Naive thymus-derived CD4-positive, alpha-beta T cell (primary cell): ENCODE measurements around the gene AGBL5. TPM values are rescaled to one million over a fixed set of nuclear protein-coding genes. Genes with fewer than 3 reads are reported as not detected.

Experiments
- ATAC-seq: fragments of 150-1000 bp; cut with Tn5 transposase; 2 replicates; pipeline ENCODE4 v1.10.0; 2021; ENCODE audit warnings: mild to moderate bottlenecking, moderate library complexity
- CTCF ChIA-PET: fragments of 350-600 bp; sonication (Branson Sonifier 250); formaldehyde crosslinking; loops from one replicate; lab custom pipeline; 2021; ENCODE audit warnings: antibody characterized with exemption; lab: Charles Lee
- POLR2A ChIA-PET: fragments of 350-600 bp; sonication (Branson Sonifier 250); formaldehyde crosslinking; loops from one replicate; lab custom pipeline; 2021; ENCODE audit warnings: antibody characterized with exemption, inconsistent platforms; lab: Charles Lee
- DNase-seq, 9 donors: peaks; one replicate each; pipeline versions ENCODE4 v3.0.0 to v3.0.0-alpha.2; 2020 to 2022; ENCODE audit warnings: mixed read lengths in 1 of 9
- H3K27ac ChIP-seq: one replicate; pipeline ENCODE4 v1.7.0; 2013; ENCODE audit warnings: mild to moderate bottlenecking, low read depth, low read length, moderate library complexity
- H3K27me3 ChIP-seq, 2 donors: one replicate each; pipeline ENCODE4 v1.7.0; 2013; ENCODE audit warnings: low read length in 2 of 2, mild to moderate bottlenecking in 2 of 2, moderate library complexity in 2 of 2; ENCODE audit not compliant: control insufficient read depth in 2 of 2, insufficient read depth in 2 of 2
- H3K36me3 ChIP-seq, 3 experiments: 1 replicate in 2 of 3; 2 replicates in 1 of 3; pipeline ENCODE4 v1.7.0; 2013; ENCODE audit warnings: low read length in 3 of 3, mild to moderate bottlenecking in 3 of 3, moderate library complexity in 1 of 3; ENCODE audit not compliant: insufficient read depth in 3 of 3, control insufficient read depth in 2 of 3
- H3K4me1 ChIP-seq, 2 donors: one replicate each; pipeline ENCODE4 v1.7.0; 2013; ENCODE audit warnings: low read length in 2 of 2, mild to moderate bottlenecking in 2 of 2, moderate library complexity in 1 of 2; ENCODE audit not compliant: control insufficient read depth in 2 of 2, insufficient read depth in 2 of 2
- H3K4me3 ChIP-seq: 2 replicates; pipeline ENCODE4 v1.7.0; 2013; ENCODE audit warnings: mild to moderate bottlenecking, low read length
- H3K9me3 ChIP-seq, 3 experiments: 1 replicate in 2 of 3; 2 replicates in 1 of 3; pipeline ENCODE4 v1.7.0; 2013; ENCODE audit warnings: low read length in 3 of 3; ENCODE audit not compliant: control insufficient read depth in 2 of 3
- H3K27ac Mint-ChIP-seq, 9 donors: one replicate each; pipeline ENCODE4 v1.8.0; 2020 to 2022; ENCODE audit warnings: mixed read lengths in 9 of 9, mild to moderate bottlenecking in 8 of 9, moderate library complexity in 5 of 9, inconsistent platforms in 2 of 9
- H3K27me3 Mint-ChIP-seq, 5 donors: one replicate each; pipeline ENCODE4 v1.8.0; 2021 to 2022; ENCODE audit warnings: mixed read lengths in 5 of 5, mild to moderate bottlenecking in 1 of 5
- H3K36me3 Mint-ChIP-seq, 5 donors: one replicate each; pipeline ENCODE4 v1.8.0; 2020 to 2022; ENCODE audit warnings: mixed read lengths in 5 of 5, mild to moderate bottlenecking in 3 of 5, inconsistent platforms in 1 of 5
- H3K4me1 Mint-ChIP-seq, 7 donors: one replicate each; pipeline ENCODE4 v1.8.0; 2020 to 2022; ENCODE audit warnings: mixed read lengths in 7 of 7, mild to moderate bottlenecking in 3 of 7, inconsistent platforms in 1 of 7
- H3K4me3 Mint-ChIP-seq, 10 donors: one replicate each; pipeline ENCODE4 v1.8.0; 2020 to 2022; ENCODE audit warnings: mild to moderate bottlenecking in 10 of 10, mixed read lengths in 10 of 10, moderate library complexity in 6 of 10, inconsistent platforms in 2 of 10
- H3K9me3 Mint-ChIP-seq, 11 donors: one replicate each; pipeline ENCODE4 v1.8.0; 2020 to 2022; ENCODE audit warnings: mixed read lengths in 11 of 11, mild to moderate bottlenecking in 4 of 11, inconsistent platforms in 1 of 11, moderate library complexity in 1 of 11
- intact Hi-C, 2 donors: fragments of 100-400 bp; cut with micrococcal nuclease; formaldehyde crosslinking; loops; one replicate each; pipeline ENCODE4 v1.15.1; 2023
- polyA plus RNA-seq, 2 donors: library from polyadenylated mRNA; unstranded; fragments of 300-500 nt; fragmentation: Illumina TruSeq; gene quantifications; one replicate each; pipeline ENCODE4 v1.2.3, GENCODE V29; 2021
- total RNA-seq, 6 experiments: library from RNA in 5 of 6; stranded (reverse) in 5 of 6; gene quantifications; 1 replicate in 5 of 6; 2 replicates in 1 of 6; pipeline ENCODE4 v1.2.3 and lab custom pipeline; 2021 to 2026

AGBL5 gene
- total and polyA plus RNA-seq, 7 experiments from 2014 or later: 7.6 to 15.7 (median 12.2) TPM

DNA sequence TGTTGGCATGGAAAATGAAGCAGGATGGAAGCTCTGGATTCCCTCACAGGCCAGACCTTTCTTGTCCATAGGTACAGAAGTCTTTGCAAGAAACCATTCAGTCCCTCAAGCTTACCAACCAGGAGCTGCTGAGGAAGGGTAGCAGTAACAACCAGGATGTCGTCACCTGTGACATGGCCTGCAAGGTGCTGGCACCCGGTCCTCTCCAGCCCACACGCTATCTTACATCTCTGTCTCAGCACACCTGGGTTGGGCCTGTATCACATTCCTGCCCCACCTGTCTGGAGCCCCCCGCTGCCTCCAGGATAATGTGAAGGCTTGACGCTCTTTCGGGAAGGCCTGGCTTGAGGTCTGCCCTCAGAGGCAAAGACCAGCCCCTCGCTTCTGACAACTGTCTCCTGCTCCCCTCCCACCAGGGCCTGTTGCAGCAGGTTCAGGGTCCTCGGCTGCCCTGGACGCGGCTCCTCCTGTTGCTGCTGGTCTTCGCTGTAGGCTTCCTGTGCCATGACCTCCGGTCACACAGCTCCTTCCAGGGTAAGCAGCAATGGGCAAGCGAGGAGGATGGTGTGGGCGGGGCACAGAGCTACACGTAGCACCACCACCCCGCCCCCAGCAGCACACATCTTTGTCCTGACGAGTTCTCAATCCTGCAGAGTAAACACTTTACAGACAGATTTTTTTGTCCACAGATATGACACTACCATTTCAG lies 12.7 kb upstream of the AGBL5 start:
- Mint-ChIP-seq H3K27me3 (no peaks in the 10 kb centered on the region), H3K36me3 (peaks cover 5 to 40% (median 9%) of the 10 kb centered on the region in 5 donors), H3K27ac (peak overlapping the region in 3 of 9 donors; percentile 21 to 52 (median 46)), H3K4me1 (peaks cover 5 to 22% (median 11%) of the 10 kb centered on the region in 7 donors), H3K9me3 (no peaks in the 10 kb centered on the region), H3K4me3 (no peak overlapping the region)
- POLR2A ChIA-PET: interaction anchor here (0.6 to 1.1 kb wide), 2 partner anchors 13 to 35 kb away, joined by 3 to 4 read pairs; no protein-coding TSS in a partner anchor
- Histone ChIP-seq H3K9me3 (no peaks in the 10 kb centered on the region), H3K36me3 (peaks cover 10 to 64% (median 23%) of the 10 kb centered on the region in 3 experiments), H3K27me3 (no peaks in the 10 kb centered on the region), H3K4me3 (no peak overlapping the region), H3K27ac (no peak overlapping the region), H3K4me1 (peaks cover 7 to 9% of the 10 kb centered on the region in 2 donors)
- DNase-seq (no peak), ATAC-seq (no peak)
- intact Hi-C loops: no loop called here
- CTCF ChIA-PET: interaction anchor here (1.1 kb wide), 1 partner anchor 12 kb away, joined by 4 read pairs; no protein-coding TSS in a partner anchor

DNA sequence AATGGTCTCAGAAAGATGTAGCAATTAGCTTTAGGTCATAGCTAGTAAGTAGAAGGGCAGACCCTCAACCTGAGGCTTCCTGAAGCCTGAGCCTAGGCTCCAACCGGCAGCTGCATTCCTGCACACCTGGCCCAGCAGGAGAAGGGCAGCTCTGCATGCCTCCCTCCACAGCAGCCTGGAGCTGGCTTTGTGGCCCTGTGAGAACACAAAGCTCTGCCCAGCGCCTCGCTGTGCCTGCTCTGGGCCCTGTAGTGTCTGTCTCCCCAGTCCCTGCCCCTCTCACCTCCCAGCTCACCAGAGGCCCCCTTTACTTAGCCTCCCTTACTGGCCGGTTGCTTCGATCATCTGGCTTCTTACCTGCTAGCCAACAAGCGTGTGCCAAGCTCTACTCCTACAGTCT lies 12.0 kb upstream of the AGBL5 start:
- ATAC-seq: no peak
- Histone ChIP-seq H3K27ac (no peak overlapping the region), H3K36me3 (peaks cover 10 to 64% (median 23%) of the 10 kb centered on the region in 3 experiments), H3K4me3 (no peak overlapping the region), H3K27me3 (no peaks in the 10 kb centered on the region), H3K9me3 (no peaks in the 10 kb centered on the region), H3K4me1 (peaks cover under 1 to 3% of the 10 kb centered on the region in 2 donors)
- H3K9me3 Mint-ChIP-seq: no peaks in the 10 kb centered on the region
- H3K4me3 Mint-ChIP-seq: no peak overlapping the region
- H3K27me3 Mint-ChIP-seq: no peaks in the 10 kb centered on the region
- ChIA-PET POLR2A (interaction anchor here (0.6 kb wide), 1 partner anchor 13 kb away, joined by 3 read pairs; no protein-coding TSS in a partner anchor), CTCF (interaction anchor here (1.1 kb wide), 1 partner anchor 11 kb away, joined by 4 read pairs; no protein-coding TSS in a partner anchor)
- no peak overlapping the region for H3K27ac Mint-ChIP-seq
- DNase-seq: no peak
- intact Hi-C loops: no loop called here
- H3K36me3 Mint-ChIP-seq: peaks cover 5 to 40% (median 9%) of the 10 kb centered on the region in 5 donors
- peaks cover 0 to 16% (median 5%) of the 10 kb centered on the region in 7 donors for H3K4me1 Mint-ChIP-seq

DNA sequence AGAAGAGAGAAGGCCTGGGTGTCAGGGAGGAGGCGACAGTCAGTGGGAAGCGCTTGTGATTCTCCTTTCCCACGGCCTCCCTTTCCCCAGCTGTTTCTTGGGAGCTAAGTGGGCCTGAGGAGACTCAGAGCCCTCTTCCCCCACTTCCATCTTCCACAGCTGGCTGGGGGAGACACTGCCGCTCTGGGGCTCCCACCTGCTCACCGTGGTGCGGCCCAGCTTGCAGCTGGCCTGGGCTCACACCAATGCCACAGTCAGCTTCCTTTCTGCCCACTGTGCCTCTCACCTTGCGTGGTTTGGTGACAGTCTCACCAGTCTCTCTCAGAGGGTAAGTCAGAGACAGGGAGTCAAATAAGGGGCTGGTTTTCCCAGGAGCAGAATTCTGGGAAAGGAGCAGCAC lies 11.6 kb upstream of the AGBL5 start:
- ChIA-PET CTCF (interaction anchor here (1.1 kb wide), 1 partner anchor 11 kb away, joined by 4 read pairs; no protein-coding TSS in a partner anchor), POLR2A (interaction anchor here (0.9 kb wide), 1 partner anchor 32 kb away, joined by 3 read pairs; the partner anchor contains the start of gene OST4)
- ATAC-seq (no peak), DNase-seq (no peak)
- H3K4me3 Mint-ChIP-seq: no peak overlapping the region
- intact Hi-C loops: no loop called here
- Histone ChIP-seq H3K9me3 (no peaks in the 10 kb centered on the region), H3K27me3 (no peaks in the 10 kb centered on the region), H3K36me3 (peaks cover 10 to 64% (median 23%) of the 10 kb centered on the region in 3 experiments), H3K4me3 (no peak overlapping the region), H3K4me1 (peaks cover 0 to 1% of the 10 kb centered on the region in 2 donors), H3K27ac (no peak overlapping the region)
- no peak overlapping the region for H3K27ac Mint-ChIP-seq
- H3K4me1 Mint-ChIP-seq: peaks cover 0 to 12% (median 3%) of the 10 kb centered on the region in 7 donors
- no peaks in the 10 kb centered on the region for H3K9me3 Mint-ChIP-seq
- H3K27me3 Mint-ChIP-seq: no peaks in the 10 kb centered on the region
- H3K36me3 Mint-ChIP-seq: peaks cover 5 to 40% (median 9%) of the 10 kb centered on the region in 5 donors

DNA sequence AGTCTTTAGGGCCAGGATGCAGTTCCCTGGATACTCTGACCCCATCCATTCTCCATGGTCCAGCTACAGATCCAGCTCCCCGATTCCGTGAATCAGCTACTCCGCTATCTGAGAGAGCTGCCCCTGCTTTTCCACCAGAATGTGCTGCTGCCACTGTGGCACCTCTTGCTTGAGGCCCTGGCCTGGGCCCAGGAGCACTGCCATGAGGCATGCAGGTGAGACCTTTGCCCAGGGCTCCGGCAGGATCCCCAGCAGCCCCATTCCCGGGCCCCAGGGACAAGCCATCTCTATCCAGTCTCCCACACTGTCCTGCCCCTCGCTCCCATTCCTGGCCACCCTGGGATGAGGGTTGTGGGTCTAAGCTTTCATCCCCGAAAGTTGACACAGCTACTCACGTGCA lies 11.2 kb upstream of the AGBL5 start:
- DNase-seq (no peak), ATAC-seq (no peak)
- ChIA-PET CTCF (no interaction called here), POLR2A (interaction anchor here (0.9 kb wide), 1 partner anchor 31 kb away, joined by 3 read pairs; the partner anchor contains the start of gene OST4)
- no peak overlapping the region for H3K4me3 ChIP-seq
- H3K4me1 Mint-ChIP-seq: peaks cover 0 to 9% (median 0%) of the 10 kb centered on the region in 7 donors
- peaks cover 5 to 40% (median 9%) of the 10 kb centered on the region in 5 donors for H3K36me3 Mint-ChIP-seq
- no peak overlapping the region for H3K4me3 Mint-ChIP-seq
- H3K27me3 ChIP-seq: no peaks in the 10 kb centered on the region
- H3K27ac Mint-ChIP-seq: no peak overlapping the region
- no peaks in the 10 kb centered on the region for H3K4me1 ChIP-seq
- intact Hi-C loops: no loop called here
- no peaks in the 10 kb centered on the region for H3K9me3 Mint-ChIP-seq
- H3K27me3 Mint-ChIP-seq: no peaks in the 10 kb centered on the region
- no peaks in the 10 kb centered on the region for H3K9me3 ChIP-seq
- peaks cover 10 to 64% (median 23%) of the 10 kb centered on the region in 3 experiments for H3K36me3 ChIP-seq
- H3K27ac ChIP-seq: no peak overlapping the region

DNA sequence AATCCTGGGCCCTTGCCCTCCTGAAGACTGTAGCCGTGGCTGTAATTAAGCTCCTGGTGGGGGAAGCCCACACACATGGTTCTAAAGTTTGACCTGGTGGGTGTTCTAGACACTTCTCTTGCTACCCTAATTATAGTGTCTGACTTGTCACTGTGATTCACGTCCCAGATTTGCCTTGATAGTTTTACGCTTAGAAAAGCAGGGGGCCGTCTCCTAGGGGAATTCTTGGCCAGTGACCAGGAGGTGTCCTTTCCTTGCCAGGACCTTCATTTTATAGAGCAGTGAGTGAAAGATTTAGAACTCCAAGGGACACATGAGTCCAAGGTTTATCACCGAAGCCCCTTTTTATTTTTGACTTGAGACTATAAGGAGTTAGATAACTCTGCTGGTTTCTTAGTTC lies 9.7 kb upstream of the AGBL5 start:
- DNase-seq: no peak
- ChIA-PET CTCF (no interaction called here), POLR2A (no interaction called here)
- H3K9me3 ChIP-seq: no peaks in the 10 kb centered on the region
- H3K27ac ChIP-seq: no peak overlapping the region
- Mint-ChIP-seq H3K4me3 (no peak overlapping the region), H3K36me3 (peaks cover 5 to 29% (median 9%) of the 10 kb centered on the region in 5 donors), H3K4me1 (peaks cover 0 to 9% (median 0%) of the 10 kb centered on the region in 7 donors), H3K27me3 (no peaks in the 10 kb centered on the region), H3K9me3 (no peaks in the 10 kb centered on the region), H3K27ac (peak overlapping the region in 6 of 9 donors; percentile 26 to 83 (median 34))
- intact Hi-C loops: no loop called here
- ATAC-seq: no peak
- no peaks in the 10 kb centered on the region for H3K4me1 ChIP-seq
- no peak overlapping the region for H3K4me3 ChIP-seq
- peaks cover 7 to 51% (median 21%) of the 10 kb centered on the region in 3 experiments for H3K36me3 ChIP-seq
- H3K27me3 ChIP-seq: no peaks in the 10 kb centered on the region

DNA sequence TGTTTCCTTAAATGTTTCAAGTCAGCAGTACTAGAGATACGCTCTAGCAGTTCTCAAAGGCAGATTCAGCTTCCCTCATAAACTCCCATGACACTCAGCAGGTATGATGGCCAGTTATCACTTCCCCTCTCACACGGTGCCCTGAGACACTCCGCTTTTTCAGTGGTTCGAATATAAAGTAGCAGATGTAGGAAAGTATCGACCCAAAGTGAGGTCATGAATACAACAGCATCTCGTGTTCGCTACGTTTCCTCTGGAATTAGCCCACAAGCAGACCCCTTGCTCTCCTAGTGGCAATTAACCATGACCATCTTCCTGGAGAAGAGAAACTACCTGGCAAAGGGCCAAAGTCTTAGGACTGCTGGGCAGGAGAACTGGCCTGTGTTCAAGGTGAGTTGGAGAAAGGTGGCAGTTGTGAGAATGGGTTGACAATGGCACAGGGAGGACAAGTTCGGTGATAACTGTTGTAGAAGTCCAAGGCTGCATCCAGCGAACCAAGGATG lies 9.3 kb upstream of the AGBL5 start:
- Histone ChIP-seq H3K27me3 (no peaks in the 10 kb centered on the region), H3K4me1 (no peaks in the 10 kb centered on the region), H3K9me3 (no peaks in the 10 kb centered on the region), H3K36me3 (peaks cover 3 to 46% (median 16%) of the 10 kb centered on the region in 3 experiments), H3K27ac (no peak overlapping the region), H3K4me3 (no peak overlapping the region)
- Mint-ChIP-seq H3K27me3 (no peaks in the 10 kb centered on the region), H3K36me3 (peaks cover 5 to 25% (median 9%) of the 10 kb centered on the region in 5 donors), H3K27ac (peak overlapping the region in 3 of 9 donors; percentile 26 to 83 (median 40)), H3K9me3 (no peaks in the 10 kb centered on the region), H3K4me3 (no peak overlapping the region), H3K4me1 (peaks cover 0 to 9% (median 0%) of the 10 kb centered on the region in 7 donors)
- DNase-seq: no peak
- CTCF ChIA-PET: no interaction called here
- POLR2A ChIA-PET: no interaction called here
- intact Hi-C loops: no loop called here
- ATAC-seq: peak; percentile 46
